HG03432 (cell line): ENCODE results near the gene WFDC9.
"Not testable (repeated sequence)": the region's sequence is repeated elsewhere in the genome, so short reads cannot be mapped to it uniquely, and the experiment has no call there.

Experiments
- ATAC-seq: cut with Tn5 transposase; IDR thresholded peaks from one replicate; pipeline ENCODE4 v1.9.1; 2021; ENCODE audit warnings: mild to moderate bottlenecking, moderate library complexity; ENCODE audit not compliant: unreplicated experiment

WFDC9 gene

DNA sequence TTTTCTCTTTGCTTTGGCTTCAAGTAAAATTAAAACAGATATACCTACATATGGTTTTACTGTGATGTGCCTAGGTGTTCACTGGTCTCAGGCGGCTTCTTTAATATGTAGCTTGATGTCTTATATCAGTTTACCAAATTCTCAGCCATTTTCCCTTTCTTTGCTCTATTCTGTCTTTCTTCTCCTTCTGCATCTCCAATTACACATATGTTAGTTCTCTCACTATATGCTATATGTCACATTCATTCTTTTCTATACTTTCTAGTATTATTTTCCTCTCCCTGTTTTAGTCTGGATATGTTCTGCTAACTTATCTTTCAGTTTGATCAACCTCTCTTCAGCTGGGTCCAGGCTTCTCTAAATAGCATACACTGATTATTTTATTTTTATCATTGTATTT lies 37.6 kb downstream of the WFDC9 start:
- ATAC-seq = no peak

DNA sequence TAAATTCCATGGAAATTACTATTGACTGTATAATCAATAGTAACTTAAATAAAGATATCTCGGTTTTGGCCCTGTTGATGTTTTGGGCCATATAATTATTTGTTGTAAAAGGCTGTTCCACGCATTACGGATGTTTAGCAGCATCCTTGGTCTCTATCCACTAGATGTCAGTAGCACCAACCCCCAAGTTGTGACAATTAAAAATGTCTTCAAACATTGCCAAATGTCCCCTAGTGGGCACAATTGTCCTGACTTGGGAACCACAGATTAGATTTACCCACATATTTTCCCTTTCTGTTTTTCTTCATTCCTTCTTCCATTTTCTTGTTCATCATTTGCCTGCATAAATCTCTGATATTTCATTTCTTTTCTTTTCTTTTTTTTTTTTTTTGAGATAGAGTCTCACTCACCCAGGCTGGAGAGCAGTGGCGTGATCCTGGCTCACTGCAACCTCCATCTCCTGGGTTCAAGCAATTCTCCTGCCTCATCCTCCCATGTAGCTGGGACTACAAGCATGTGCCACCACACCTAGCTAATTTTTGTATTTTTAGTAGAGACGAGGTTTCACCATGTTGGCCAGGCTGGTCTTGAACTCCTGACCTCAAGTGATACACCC lies 38.4 kb downstream of the WFDC9 start:
- ATAC-seq = no peak

DNA sequence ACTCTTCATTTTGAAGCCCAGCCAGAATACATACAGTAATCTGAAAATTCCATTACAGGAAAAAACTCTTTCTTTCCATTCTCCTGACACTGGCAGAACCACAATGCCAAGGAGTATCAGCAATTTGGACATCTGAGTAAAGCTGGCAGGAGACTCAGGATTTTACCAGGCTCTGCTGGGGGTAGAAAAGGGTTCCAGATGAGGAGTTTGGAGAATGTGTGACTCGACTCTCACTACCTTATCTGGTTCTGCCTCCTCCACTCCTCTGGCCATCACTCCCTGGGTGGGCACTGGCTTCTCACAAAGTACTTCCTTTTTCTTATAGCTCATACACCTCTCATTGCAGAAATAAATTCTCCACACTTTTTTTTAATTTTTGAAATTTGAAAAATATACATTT lies 41.4 kb downstream of the WFDC9 start:
- no peak for ATAC-seq

DNA sequence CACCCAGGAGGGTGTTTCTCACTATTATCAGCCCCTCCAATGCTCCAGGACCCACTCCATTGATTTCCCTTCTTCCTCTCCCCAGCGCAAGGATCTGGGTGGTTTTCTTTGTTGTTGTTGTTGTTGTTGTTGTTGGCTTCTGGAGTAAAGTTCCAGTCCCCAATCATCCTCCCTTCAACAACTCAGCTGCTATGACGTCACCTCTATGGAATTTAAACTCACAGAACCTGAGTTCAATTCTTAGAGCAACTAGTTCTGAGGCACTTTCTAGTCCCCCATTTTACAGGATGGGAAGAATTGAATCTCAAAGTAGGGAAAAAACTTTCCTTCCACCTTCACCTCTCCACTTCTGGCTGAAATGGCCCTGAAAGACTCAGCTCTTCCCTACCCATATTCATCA lies 42.3 kb downstream of the WFDC9 start:
- ATAC-seq = no peak

DNA sequence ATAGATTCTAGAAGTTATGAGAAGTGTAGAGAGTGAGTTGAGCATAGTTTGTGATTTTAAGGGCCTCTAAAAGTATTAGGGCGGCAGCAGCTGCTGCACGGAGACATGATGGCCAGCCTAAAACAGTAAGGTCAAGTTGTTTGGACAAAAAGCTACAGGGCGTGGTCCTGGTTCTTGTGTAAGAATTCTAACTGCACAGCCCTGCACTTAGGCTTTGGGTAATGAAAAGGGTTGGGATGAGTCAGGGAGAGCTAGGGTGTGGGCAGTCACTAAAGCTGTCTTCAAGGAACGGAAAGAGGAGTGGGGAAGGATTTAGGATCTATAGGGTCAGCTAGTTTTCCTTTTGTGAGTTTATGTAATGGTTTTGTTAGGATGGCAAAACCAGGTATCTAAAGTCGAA lies 45.1 kb downstream of the WFDC9 start:
- not testable (repeated sequence) for ATAC-seq

DNA sequence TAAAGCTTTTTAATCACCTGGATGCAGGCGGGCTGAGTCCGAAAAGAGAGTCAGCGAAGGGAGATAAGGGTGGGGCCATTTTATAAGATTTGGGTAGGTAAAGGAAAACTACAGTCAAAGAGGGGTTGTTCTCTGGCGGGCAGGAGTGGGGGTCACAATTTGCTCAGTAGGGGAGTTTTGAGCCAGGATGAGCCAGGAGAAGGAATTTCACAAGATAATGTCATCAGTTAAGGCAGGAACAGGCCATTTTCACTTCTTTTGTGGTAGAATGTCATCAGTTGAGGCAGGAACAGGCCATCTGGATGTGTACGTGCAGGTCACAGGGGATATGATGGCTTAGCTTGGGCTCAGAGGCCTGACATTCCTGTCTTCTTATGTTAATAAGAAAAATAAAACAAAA lies 46.8 kb downstream of the WFDC9 start:
- not testable (repeated sequence) for ATAC-seq

DNA sequence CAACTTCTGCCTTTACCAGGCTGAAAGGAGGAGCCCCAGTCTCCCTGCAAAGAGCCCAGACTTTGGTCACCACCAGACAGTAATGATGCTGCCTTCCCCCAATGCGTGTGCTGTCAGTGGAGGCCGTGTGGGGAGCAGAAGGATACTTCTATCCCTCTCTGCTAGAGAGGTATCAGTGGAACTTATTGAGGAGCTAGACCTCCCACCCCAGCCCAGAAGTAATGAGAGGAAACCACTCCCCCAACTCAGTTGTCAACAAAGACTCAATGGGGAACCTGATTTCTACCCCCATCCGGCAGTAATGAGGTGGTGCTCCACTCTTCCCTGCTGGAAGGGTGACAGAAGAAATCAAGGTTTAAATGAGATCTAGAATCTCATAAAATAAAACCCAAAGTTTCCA lies 47.6 kb downstream of the WFDC9 start:
- no peak for ATAC-seq

DNA sequence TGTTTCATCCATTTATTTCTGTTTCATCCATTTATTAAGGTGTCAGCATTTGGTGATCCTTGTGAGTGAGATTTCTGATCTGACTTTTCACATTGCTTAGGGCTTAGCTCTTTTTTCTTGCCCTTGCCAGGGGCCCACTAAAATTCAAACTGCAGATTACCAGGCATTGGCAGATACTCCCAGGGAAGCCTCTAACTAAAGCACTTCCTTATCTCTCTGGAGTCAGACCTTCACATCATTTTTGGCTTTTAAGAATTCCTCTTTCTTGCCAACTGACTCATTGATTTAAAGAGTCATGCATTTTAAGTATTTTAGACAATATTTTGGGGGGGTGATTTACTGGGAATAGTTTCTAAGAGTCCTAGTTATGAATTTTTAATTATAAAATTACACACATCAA lies 49.4 kb downstream of the WFDC9 start:
- no peak for ATAC-seq

DNA sequence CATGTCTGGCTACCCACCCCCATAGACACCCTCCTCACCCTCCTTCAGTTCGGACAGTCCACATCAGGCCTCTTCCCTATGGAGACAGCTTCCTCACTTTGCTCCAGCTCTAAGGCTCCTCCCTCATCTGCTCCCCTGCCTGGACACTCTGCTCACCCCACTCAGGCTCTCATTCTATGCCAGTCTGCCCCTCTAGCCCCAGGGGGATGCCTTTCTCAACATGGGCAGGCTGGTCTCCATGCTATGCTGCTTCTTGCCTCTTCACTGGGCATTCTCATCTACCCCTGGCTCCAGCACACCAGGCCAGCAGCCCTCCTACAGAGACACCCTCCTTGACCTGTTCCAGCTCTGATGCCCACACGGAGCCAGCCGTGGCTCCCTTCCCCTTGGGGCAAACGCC lies 51.9 kb downstream of the WFDC9 start, which contains the start of gene WFDC8:
TSS of gene WFDC8 (minus strand) at position 101 of the 400 bp plus-strand sequence. CDS start at position 64, 37 bp downstream.
- no peak for ATAC-seq

DNA sequence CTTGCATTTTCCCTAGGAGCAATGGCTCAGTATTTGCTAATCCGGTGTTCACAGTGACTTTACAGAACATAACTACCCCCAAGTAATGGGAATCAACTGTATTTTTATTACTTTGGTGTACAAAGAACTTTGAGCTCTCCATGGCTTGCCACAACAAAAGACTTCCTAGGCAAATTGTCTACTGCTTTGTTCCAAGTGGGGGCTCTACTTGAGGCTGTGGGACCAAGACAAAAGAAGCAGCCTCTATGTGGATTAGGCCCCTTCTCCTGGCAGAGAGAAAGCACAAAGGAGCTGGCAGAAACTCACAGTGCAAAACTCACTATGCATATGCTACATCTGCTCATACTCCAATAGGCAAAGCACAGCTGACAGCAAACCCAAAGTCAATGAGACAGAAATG lies 52.9 kb downstream of the WFDC9 start:
- ATAC-seq = no peak

DNA sequence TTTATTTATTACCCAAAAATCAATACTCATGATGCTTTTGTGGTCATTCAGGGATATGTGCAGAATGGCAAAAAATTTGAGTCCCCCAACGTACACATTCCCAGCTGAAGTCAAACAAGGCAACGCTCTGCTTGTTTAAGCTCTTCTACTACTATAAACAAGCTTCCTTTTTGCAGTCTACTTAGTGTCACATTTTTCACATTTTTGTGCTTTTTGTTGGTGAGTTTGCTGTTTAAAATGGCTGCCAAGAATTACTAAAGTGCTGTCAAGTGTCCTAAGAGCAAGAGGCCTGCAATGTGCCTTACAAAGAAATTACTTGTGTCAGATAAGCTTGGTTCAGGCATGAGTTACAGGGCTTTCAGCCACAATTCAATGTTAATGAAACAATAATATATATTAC lies 54.1 kb downstream of the WFDC9 start:
- no peak for ATAC-seq

DNA sequence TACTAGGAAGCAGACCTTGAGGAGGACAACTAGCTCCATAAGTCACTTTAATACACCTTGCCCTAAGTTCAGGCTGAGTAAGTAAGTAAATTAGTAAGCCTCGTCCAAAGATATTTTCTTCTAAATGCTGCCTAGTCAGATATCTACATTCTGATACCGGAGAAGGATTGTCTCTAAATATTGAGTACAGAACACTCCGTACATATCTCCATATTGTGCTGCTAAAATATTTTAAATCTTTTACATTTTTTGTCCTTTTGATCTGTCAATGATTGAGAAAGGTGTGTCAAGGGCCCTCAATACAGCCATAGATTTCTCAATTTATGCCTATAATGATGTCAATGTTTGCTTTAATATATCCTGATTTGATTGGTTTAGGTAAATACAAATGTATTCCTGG lies 55.2 kb downstream of the WFDC9 start:
- no peak for ATAC-seq

DNA sequence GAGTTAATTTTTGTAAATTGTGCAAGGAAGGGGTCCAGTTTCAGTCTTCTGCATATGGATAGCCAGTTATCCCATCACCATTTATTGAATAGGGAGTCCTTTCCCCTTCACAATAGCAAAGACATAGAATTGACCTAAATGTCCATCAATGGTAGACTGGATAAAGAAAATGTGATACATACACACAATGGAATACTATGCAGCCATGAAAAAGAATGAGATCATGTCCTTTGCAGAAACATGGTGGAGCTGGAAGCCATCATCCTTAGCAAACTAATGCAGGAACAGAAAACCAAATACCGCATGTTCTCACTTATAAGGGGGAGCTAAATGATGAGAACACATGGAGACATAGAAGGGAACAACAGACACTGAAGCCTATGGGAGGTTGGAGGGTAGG lies 61.4 kb downstream of the WFDC9 start:
- ATAC-seq = not testable (repeated sequence)

DNA sequence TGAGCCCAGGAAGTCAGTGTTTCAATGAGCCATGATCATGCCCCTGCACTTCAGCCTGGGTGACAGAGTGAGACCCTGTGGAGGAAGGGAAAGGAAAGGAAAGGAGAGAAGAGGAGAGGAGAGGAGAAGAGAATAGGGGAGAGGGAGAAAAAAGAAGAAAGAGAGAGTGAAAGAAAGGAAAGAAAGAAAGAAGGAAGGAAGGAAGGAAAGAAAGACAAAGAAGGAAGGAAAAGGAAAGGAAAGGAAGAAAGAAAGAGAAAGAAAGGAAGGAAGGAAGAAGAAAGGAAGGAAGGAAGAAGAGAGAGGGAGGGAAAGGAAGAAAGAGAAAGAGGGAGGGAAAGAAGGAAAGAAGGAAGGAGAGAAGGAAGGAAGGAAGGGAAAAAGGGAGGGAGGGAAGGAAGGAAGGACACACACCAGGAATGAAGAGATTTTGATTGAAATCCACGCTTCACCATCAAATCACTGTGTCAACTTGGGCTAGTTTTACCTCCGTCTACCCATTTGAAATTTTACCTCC lies 66.3 kb downstream of the WFDC9 start:
- no peak for ATAC-seq
